DND-41 (cell line): ENCODE measurements around the gene ST8SIA1.
"Not testable (repeated sequence)": the region's sequence is repeated elsewhere in the genome, so short reads cannot be mapped to it uniquely, and the experiment has no call there.

Source experiments
- EZH2 ChIP-seq: IDR thresholded peaks from 3 replicates; pipeline ENCODE4 v1.6.1; 2012; ENCODE audit warnings: borderline replicate concordance, low read depth, mild to moderate bottlenecking, moderate library complexity, low read length, inconsistent platforms; ENCODE audit not compliant: severe bottlenecking
- TF ChIP-seq, protein P1 (sequence below): IDR thresholded peaks from 2 replicates; pipeline ENCODE4 v1.5.1; 2012; ENCODE audit warnings: borderline replicate concordance, low read length, moderate library complexity, mild to moderate bottlenecking; ENCODE audit not compliant: poor library complexity, severe bottlenecking; ENCODE audit errors: extremely low read depth

DNA sequence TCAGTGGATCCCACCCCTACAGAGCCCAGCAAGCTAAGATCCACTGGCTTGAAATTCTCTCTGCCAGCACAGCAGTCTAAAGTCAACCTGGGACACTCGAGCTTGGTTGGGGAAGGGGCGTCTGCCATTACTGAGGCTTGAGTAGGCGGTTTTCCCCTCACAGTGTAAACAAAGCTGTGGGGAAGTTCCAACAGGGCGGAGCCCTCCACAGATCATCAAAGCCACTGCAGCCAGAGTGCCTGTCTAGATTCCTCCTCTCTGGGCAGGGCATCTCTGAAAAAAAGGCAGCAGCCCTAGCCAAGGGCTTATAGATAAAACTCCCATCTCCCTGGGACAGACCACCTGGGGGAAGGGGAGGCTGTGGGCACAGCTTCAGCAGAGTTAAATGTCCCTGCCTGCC is 187.8 kb downstream of the ST8SIA1 start:
- TF ChIP-seq EZH2 = not testable (repeated sequence)
- TF ChIP-seq, protein P1, sequence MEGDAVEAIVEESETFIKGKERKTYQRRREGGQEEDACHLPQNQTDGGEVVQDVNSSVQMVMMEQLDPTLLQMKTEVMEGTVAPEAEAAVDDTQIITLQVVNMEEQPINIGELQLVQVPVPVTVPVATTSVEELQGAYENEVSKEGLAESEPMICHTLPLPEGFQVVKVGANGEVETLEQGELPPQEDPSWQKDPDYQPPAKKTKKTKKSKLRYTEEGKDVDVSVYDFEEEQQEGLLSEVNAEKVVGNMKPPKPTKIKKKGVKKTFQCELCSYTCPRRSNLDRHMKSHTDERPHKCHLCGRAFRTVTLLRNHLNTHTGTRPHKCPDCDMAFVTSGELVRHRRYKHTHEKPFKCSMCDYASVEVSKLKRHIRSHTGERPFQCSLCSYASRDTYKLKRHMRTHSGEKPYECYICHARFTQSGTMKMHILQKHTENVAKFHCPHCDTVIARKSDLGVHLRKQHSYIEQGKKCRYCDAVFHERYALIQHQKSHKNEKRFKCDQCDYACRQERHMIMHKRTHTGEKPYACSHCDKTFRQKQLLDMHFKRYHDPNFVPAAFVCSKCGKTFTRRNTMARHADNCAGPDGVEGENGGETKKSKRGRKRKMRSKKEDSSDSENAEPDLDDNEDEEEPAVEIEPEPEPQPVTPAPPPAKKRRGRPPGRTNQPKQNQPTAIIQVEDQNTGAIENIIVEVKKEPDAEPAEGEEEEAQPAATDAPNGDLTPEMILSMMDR = not testable (repeated sequence)
